Neuronal stem cell (in vitro differentiated cells): ENCODE results near the gene ANK3.

Experiments
- DNase-seq: peaks from one replicate; pipeline ENCODE4 v3.0.0-alpha.2; 2013; ENCODE audit warnings: low spot score
- H2AFZ ChIP-seq: one replicate; pipeline ENCODE4 v1.6.1; 2013; ENCODE audit warnings: mild to moderate bottlenecking, low read length, inconsistent platforms
- H2AK5ac ChIP-seq: 2 replicates; pipeline ENCODE4 v1.6.1; 2013; ENCODE audit warnings: low read depth, mild to moderate bottlenecking, inconsistent platforms, low read length, moderate library complexity, mixed read lengths
- H2BK120ac ChIP-seq: 2 replicates; pipeline ENCODE4 v1.6.1; 2013; ENCODE audit warnings: low read depth, mild to moderate bottlenecking, inconsistent platforms, low read length, moderate library complexity, mixed read lengths
- H2BK12ac ChIP-seq: one replicate; pipeline ENCODE4 v1.6.1; 2013; ENCODE audit warnings: low read length, inconsistent platforms
- H2BK15ac ChIP-seq: 2 replicates; pipeline ENCODE4 v1.6.1; 2013; ENCODE audit warnings: mild to moderate bottlenecking, low read length, inconsistent platforms, mixed read lengths
- H2BK5ac ChIP-seq: one replicate; pipeline ENCODE4 v1.6.1; 2013; ENCODE audit warnings: inconsistent platforms, mild to moderate bottlenecking, low read length, moderate library complexity
- H3K14ac ChIP-seq: one replicate; pipeline ENCODE4 v1.6.1; 2013; ENCODE audit warnings: low read length, inconsistent platforms
- H3K18ac ChIP-seq: 2 replicates; pipeline ENCODE4 v1.6.1; 2013; ENCODE audit warnings: low read length, inconsistent platforms
- H3K23ac ChIP-seq: 2 replicates; pipeline ENCODE4 v1.6.1; 2013; ENCODE audit warnings: low read depth, mild to moderate bottlenecking, mixed read lengths, low read length, inconsistent platforms; ENCODE audit not compliant: poor library complexity
- H3K27ac ChIP-seq: replicated peaks from 3 replicates; pipeline ENCODE4 v1.5.1; 2013; ENCODE audit warnings: low read length, inconsistent platforms
- H3K27me3 ChIP-seq, 3 experiments: 2 replicates each; pipeline ENCODE4 v1.6.1; 2013; ENCODE audit warnings: low read length in 3 of 3, mild to moderate bottlenecking in 2 of 3, inconsistent platforms in 1 of 3, low read depth in 1 of 3, mixed read lengths in 1 of 3, moderate library complexity in 1 of 3; ENCODE audit not compliant: control insufficient read depth in 3 of 3, insufficient read depth in 3 of 3
- H3K36me3 ChIP-seq, 2 donors: replicated peaks in 1 of 2; 2 replicates each; pipeline ENCODE4 v1.6.1; 2013; ENCODE audit warnings: low read length in 2 of 2; ENCODE audit not compliant: control insufficient read depth in 2 of 2, insufficient read depth in 2 of 2
- H3K4ac ChIP-seq: 2 replicates; pipeline ENCODE4 v1.6.1; 2013; ENCODE audit warnings: inconsistent platforms, mild to moderate bottlenecking, low read length, moderate library complexity
- H3K4me1 ChIP-seq, 2 donors: 1 replicate in 1 of 2; 2 replicates in 1 of 2; pipeline ENCODE4 v1.6.1; 2013; ENCODE audit warnings: low read length in 2 of 2, low read depth in 1 of 2; ENCODE audit not compliant: control insufficient read depth in 2 of 2, insufficient read depth in 1 of 2
- H3K4me2 ChIP-seq: one replicate; pipeline ENCODE4 v1.6.1; 2013; ENCODE audit warnings: mild to moderate bottlenecking, low read length, inconsistent platforms; ENCODE audit not compliant: insufficient read depth, poor library complexity, severe bottlenecking
- H3K4me3 ChIP-seq, 2 donors: 2 replicates each; pipeline ENCODE4 v1.5.1; 2013; ENCODE audit warnings: low read length in 2 of 2, mild to moderate bottlenecking in 2 of 2, inconsistent platforms in 1 of 2, moderate library complexity in 1 of 2
- H3K79me1 ChIP-seq: one replicate; pipeline ENCODE4 v1.6.1; 2013; ENCODE audit warnings: low read depth, mild to moderate bottlenecking, inconsistent platforms, low read length, moderate library complexity
- H3K9ac ChIP-seq: one replicate; pipeline ENCODE4 v1.6.1; 2013; ENCODE audit warnings: mild to moderate bottlenecking, low read depth, low read length, inconsistent platforms; ENCODE audit not compliant: poor library complexity
- H3K9me3 ChIP-seq, 2 donors: replicated peaks in 1 of 2; 2 replicates each; pipeline versions ENCODE3 to v1.6.1; 2013; ENCODE audit warnings: low read length in 2 of 2, mild to moderate bottlenecking in 2 of 2, inconsistent platforms in 1 of 2, low read depth in 1 of 2, mixed read lengths in 1 of 2, moderate library complexity in 1 of 2; ENCODE audit not compliant: control insufficient read depth in 2 of 2, insufficient read depth in 1 of 2
- H4K8ac ChIP-seq: one replicate; pipeline ENCODE4 v1.6.1; 2013; ENCODE audit warnings: low read depth, mild to moderate bottlenecking, inconsistent platforms, low read length, moderate library complexity
- H4K91ac ChIP-seq: one replicate; pipeline ENCODE4 v1.6.1; 2013; ENCODE audit warnings: low read length, low read depth, mild to moderate bottlenecking, inconsistent platforms; ENCODE audit not compliant: poor library complexity
- WGBS, 2 donors: extraction: QIAGEN DNeasy Blood & Tissue Kit; methylation state at CpG; one replicate each; pipeline ENCODE4 v1.1.7; 2013; ENCODE audit warnings: missing lambda C conversion rate in 2 of 2, mixed read lengths in 1 of 2; ENCODE audit not compliant: insufficient read length in 2 of 2, insufficient replicate concordance in 1 of 2; ENCODE audit errors: extremely low coverage in 2 of 2; 5-methylcytosine and 5-hydroxymethylcytosine counted together

Gene ANK3

DNA sequence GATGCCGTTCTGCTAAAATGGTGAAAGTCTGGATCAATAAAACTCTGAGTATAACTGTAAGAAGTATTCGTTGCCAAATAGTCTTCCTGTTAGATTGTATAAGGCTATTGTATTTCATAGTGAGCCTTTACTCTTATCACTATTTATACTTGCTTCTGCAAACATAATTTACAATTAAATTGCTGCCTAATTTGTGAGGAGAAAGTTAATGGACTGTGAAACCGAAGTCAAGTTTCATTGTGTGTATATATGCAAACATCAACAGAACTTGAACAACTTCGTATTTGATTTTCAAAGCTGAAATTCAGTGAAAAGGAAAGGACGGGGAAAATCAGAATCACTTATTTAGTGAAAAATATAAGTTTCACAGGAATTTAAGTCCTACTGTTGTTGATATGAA is 347.4 kb downstream of the ANK3 start:
- Histone ChIP-seq H3K23ac (no peak overlapping the region), H2AFZ (no peak overlapping the region), H3K9ac (no peak overlapping the region), H3K27ac (no peak overlapping the region), H2BK12ac (no peak overlapping the region), H3K36me3 (peaks cover 0 to 10% of the 10 kb centered on the region in 2 donors), H3K27me3 (no peaks in the 10 kb centered on the region), H3K4ac (no peak overlapping the region), H2AK5ac (no peak overlapping the region), H3K14ac (no peak overlapping the region), H3K18ac (no peak overlapping the region), H2BK5ac (no peak overlapping the region), H3K79me1 (no peaks in the 10 kb centered on the region), H3K4me3 (no peak overlapping the region), H4K91ac (no peak overlapping the region), H4K8ac (no peak overlapping the region), H2BK120ac (no peak overlapping the region), H2BK15ac (no peak overlapping the region), H3K4me1 (no peaks in the 10 kb centered on the region), H3K9me3 (no peaks in the 10 kb centered on the region), H3K4me2 (no peak overlapping the region)
- WGBS, 2 donors: no CpG with 5 or more reads among the region's 5 CpGs
- no peak for DNase-seq

DNA sequence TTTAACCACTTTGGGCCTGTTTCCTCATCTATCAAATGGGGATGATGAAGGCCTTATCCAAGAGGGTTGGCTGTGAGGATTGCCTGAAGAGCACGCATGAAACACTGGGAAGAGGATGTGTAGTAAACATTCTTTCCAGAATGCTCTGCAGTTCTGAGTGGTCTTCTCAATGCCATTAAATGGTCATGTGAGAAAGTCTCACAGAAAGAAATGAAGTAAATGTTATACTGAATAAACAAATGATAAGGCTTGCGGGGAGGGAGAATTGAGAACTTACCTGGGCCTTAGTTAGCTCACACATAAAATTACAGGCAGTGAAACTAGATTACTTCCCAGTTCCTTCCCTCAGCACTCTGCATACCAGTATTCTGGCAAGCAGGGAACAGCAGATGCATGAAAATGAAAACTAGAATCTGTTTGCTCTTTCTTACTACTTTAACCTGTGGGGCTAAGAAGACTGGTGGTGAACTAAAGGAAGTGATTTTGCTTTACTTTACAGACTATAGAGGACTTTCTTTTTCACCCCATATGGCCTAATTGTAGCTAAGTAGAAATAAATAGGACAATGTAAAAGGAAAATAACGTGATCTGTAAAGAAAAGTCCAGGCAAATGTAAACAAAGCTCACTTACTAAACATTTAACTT is 348.1 kb downstream of the ANK3 start:
- H4K8ac ChIP-seq: no peak overlapping the region
- H2AK5ac ChIP-seq: no peak overlapping the region
- H3K4me1 ChIP-seq: no peaks in the 10 kb centered on the region
- WGBS, 2 donors: no CpG with 5 or more reads among the region's 3 CpGs
- no peak overlapping the region for H3K23ac ChIP-seq
- H3K36me3 ChIP-seq: peaks cover 0 to 10% of the 10 kb centered on the region in 2 donors
- DNase-seq: no peak
- H2BK120ac ChIP-seq: no peak overlapping the region
- no peaks in the 10 kb centered on the region for H3K79me1 ChIP-seq
- H3K9me3 ChIP-seq: no peaks in the 10 kb centered on the region
- H3K14ac ChIP-seq: no peak overlapping the region
- no peak overlapping the region for H3K27ac ChIP-seq
- no peak overlapping the region for H3K4me2 ChIP-seq
- no peak overlapping the region for H4K91ac ChIP-seq
- no peak overlapping the region for H3K18ac ChIP-seq
- no peak overlapping the region for H2BK5ac ChIP-seq
- no peak overlapping the region for H3K9ac ChIP-seq
- no peaks in the 10 kb centered on the region for H3K27me3 ChIP-seq
- no peak overlapping the region for H2BK15ac ChIP-seq
- H3K4ac ChIP-seq: no peak overlapping the region
- no peak overlapping the region for H2AFZ ChIP-seq
- H3K4me3 ChIP-seq: no peak overlapping the region
- no peak overlapping the region for H2BK12ac ChIP-seq

DNA sequence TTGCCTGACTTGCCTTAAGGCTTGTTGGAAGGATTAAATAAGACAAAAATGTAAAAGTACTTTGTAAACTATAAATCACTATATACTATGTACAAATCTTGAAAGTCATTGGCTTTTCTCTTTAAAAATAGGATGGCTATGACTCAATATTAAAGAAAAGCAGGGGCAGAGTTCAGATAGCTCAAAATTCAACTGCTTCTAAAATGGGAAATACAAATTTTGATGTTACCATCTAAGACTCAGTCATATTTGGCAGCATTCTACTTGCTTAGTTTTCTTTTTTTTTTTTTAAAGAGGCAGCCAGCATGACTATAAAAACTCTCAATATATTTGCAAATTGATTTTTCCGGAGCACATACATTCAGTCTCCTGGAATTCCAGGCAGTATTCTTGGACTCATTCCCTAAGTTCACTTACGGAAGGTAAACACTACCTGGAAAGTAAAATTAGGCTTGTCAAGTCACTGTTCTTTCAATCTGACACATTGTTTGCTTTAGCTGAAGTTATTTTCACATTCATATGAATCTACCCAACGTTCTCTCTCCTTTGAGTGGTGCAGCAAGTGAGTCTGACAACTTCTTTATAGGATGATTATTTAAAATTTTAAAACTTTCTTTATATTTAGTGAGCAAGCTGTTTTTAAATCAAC is 349.5 kb downstream of the ANK3 start:
- Histone ChIP-seq H3K18ac (no peak overlapping the region), H3K9ac (no peak overlapping the region), H3K36me3 (peaks cover 0 to 10% of the 10 kb centered on the region in 2 donors), H2BK5ac (no peak overlapping the region), H2AFZ (no peak overlapping the region), H2AK5ac (no peak overlapping the region), H3K4me1 (no peaks in the 10 kb centered on the region), H3K4me3 (no peak overlapping the region), H2BK120ac (no peak overlapping the region), H3K9me3 (no peaks in the 10 kb centered on the region), H2BK15ac (no peak overlapping the region), H3K4me2 (no peak overlapping the region), H3K4ac (no peak overlapping the region), H3K14ac (no peak overlapping the region), H3K27me3 (no peaks in the 10 kb centered on the region), H4K8ac (no peak overlapping the region), H3K23ac (no peak overlapping the region), H4K91ac (no peak overlapping the region), H3K79me1 (no peaks in the 10 kb centered on the region), H3K27ac (no peak overlapping the region), H2BK12ac (no peak overlapping the region)
- no peak for DNase-seq
- WGBS, 2 donors: no CpG with 5 or more reads among the region's 3 CpGs

DNA sequence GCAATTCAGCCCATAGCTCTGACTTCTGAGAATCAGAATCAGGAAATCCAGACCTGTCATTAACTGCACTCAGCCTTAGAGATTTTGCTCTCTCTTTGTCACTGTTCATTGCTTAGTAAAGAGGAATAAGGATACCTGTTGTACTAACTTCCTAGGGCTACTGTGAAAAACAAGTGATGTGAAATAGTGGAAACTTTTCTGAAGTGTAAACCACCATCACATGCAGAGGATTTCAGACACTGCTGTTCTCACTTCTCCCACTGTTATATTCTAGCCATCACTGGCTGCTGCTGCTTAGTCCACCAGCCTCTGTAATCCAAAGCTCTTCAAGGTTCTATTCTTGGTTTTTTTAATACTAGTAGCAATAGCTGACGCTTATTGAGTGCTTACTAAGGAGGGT is 353.7 kb downstream of the ANK3 start:
- no peak overlapping the region for H2AK5ac ChIP-seq
- no CpG with 5 or more reads among the region's 1 CpG for WGBS, 2 donors
- no peaks in the 10 kb centered on the region for H3K9me3 ChIP-seq
- H3K9ac ChIP-seq: no peak overlapping the region
- H3K4me1 ChIP-seq: no peaks in the 10 kb centered on the region
- H3K4ac ChIP-seq: no peak overlapping the region
- H4K8ac ChIP-seq: no peak overlapping the region
- no peak overlapping the region for H3K18ac ChIP-seq
- no peaks in the 10 kb centered on the region for H3K79me1 ChIP-seq
- H2BK120ac ChIP-seq: no peak overlapping the region
- H3K36me3 ChIP-seq: peaks cover 0 to 3% of the 10 kb centered on the region in 2 donors
- no peak overlapping the region for H3K23ac ChIP-seq
- H4K91ac ChIP-seq: no peak overlapping the region
- no peak overlapping the region for H3K4me3 ChIP-seq
- no peak overlapping the region for H2BK12ac ChIP-seq
- no peak overlapping the region for H3K27ac ChIP-seq
- no peaks in the 10 kb centered on the region for H3K27me3 ChIP-seq
- H2BK15ac ChIP-seq: no peak overlapping the region
- no peak for DNase-seq
- no peak overlapping the region for H3K14ac ChIP-seq
- H3K4me2 ChIP-seq: no peak overlapping the region
- H2BK5ac ChIP-seq: no peak overlapping the region
- no peak overlapping the region for H2AFZ ChIP-seq
